Measurements from ENCODE around the gene KRTAP10-6.

DNA sequence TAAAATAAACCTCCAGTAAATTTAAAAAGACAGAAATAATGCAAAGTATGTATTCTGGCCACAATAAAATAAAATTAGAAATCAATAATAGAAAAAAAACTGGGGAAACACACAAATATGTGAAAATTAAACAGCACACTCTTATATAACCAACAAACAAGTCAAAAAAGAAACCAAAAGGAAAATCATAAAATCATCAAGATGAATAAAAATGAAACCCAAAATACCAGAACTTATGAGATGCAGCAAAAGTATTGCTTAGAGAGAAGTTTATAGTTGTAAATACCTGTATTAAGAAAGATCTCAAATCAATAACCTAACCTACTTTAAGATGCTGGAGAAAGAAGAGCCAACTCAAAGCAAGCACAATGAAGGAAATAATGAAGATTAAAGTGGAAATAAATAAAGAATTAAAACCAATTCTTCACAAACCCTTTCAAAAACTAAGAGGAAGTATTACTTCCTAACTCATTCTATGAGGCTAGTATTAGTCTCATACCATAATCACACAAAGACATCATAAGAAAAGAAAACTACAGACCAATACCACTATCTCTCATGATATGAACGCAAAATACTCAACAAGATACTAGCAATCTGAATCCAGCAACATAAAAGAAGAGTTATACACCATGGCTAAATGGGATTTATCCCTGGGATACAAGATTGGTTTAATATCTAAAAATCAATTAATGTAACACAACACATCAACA lies 27.3 kb downstream of the KRTAP10-6 start:
- no peak for TF ChIP-seq POLR2A (IDR thresholded peaks at IDR 0.05; ENCODE audit: low read length)
- no peak for TF ChIP-seq GATA1 (IDR thresholded peaks at IDR 0.05; ENCODE audit: low read depth, low read length)

Measured in erythroblast (primary cell).